Left lung (tissue), 10 donors: Measurements from ENCODE around the gene COL18A1. TPM values are rescaled to one million over a fixed set of nuclear protein-coding genes. Genes with fewer than 3 reads are reported as not detected.
A peak's percentile ranks its signal among the peaks of the same experiment; 100 is the strongest.

Experiments
- ATAC-seq: fragments of 200-7000 bp; cut with Tn5 transposase; one replicate; pipeline ENCODE4 v1.9.1; 2020; ENCODE audit warnings: moderate library complexity
- DNase-seq, 4 donors: peaks; one replicate each; pipeline ENCODE4 v3.0.0-alpha.2; 2013 to 2020
- H3K27ac ChIP-seq, 2 donors: fragments of 200-600 bp; sonication (generic) in 1 of 2; one replicate each; pipeline versions ENCODE4 v1.5.0 to v1.8.0; 2020 to 2021
- H3K27me3 ChIP-seq, 2 donors: fragments of 200-600 bp; sonication (generic) in 1 of 2; one replicate each; pipeline versions ENCODE4 v1.5.0 to v1.8.0; 2020 to 2021
- H3K36me3 ChIP-seq, 2 donors: fragments of 200-600 bp; sonication (generic) in 1 of 2; one replicate each; pipeline versions ENCODE4 v1.5.0 to v1.8.0; 2020 to 2021
- H3K4me1 ChIP-seq, 2 donors: fragments of 200-600 bp; one replicate each; pipeline ENCODE4 v1.8.0; 2021
- H3K4me3 ChIP-seq, 2 donors: fragments of 200-600 bp; sonication (generic) in 1 of 2; one replicate each; pipeline versions ENCODE4 v1.5.0 to v1.8.0; 2020 to 2021; ENCODE audit warnings: mild to moderate bottlenecking in 1 of 2
- H3K9me3 ChIP-seq, 2 donors: fragments of 200-600 bp; sonication (generic) in 1 of 2; one replicate each; pipeline versions ENCODE4 v1.5.0 to v1.8.0; 2020 to 2021
- intact Hi-C, 2 donors: fragments of 100-400 bp; cut with DNase I; formaldehyde crosslinking; loops; one replicate each; pipeline versions ENCODE4 v1.11.2 to v1.14.2; 2022
- polyA plus RNA-seq, 6 donors: library from polyadenylated mRNA; unstranded; fragments of 120-200 nt; gene quantifications; one replicate each; pipeline ENCODE4 v1.2.1, GENCODE V29; 2013; ENCODE audit not compliant: insufficient read length in 6 of 6
- total RNA-seq, 2 donors: library from RNA; stranded (reverse); fragmentation: NEBNext Ultra II Directional; extraction: Animal tissue kit (Norgen Biotek cat#: 25700); gene quantifications; one replicate each; pipeline ENCODE4 v1.2.1, GENCODE V29; 2021
- TF ChIP-seq, protein P1 (sequence below), 2 donors: fragments of 200-600 bp; sonication (generic) in 1 of 2; IDR thresholded peaks; one replicate each; pipeline versions ENCODE4 v1.5.0 to v1.8.0; 2021; ENCODE audit warnings: antibody characterized with exemption in 2 of 2
- donor health status: DM: no; HTN: yes; CAD: no.
- donor health status: DM: no; HTN: no; CAD: no.

The COL18A1 gene
- total and polyA plus RNA-seq, 8 donors, result 39.3 to 90.2 (median 64.0) TPM

DNA sequence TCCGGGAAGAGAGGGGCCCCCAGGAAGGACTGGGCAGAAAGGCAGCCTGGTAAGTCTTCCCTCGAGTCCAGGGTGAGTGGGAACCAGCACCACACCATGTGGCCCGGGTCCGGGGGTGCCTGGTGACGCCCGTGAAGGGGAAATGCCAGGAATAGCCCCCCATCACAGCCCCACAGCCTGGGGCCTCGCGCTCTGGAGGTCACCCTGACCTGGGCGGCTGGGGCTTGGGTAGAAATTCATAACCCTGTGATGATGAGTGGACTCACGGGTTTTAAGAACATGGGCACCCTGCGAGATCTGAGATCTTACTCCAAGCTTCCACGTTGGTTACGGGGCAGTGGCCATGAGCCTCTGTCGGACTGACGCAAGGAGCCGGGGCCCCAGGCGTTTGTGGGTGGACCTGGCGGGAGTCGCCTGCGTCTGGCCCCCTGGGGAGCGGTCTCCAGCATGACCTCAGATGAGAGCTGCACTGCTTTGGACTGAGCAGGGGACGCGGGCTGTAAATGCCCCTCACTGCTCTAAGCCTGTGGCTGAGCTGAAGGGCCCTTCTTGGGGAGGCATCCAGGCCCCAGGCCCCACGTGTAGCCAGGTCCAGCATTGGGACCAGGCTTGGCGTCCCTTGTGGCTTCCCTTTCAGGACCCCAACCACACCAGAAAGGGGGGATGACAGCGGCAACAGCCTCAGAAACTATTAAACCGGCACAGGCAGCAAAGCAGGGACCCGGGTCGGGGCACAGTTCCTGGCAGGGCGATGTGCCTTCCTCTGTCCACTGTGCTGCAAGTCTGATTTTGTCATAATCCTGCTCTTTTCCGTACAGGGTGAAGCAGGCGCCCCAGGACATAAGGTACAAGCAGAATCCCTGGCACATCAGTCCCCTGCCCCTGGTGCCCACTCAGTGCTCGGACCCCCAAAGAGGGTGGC, 77.3 kb downstream of the COL18A1 start:
- no peaks in the 10 kb centered on the region for H3K27me3 ChIP-seq
- peaks cover 12 to 51% of the 10 kb centered on the region in 2 donors for H3K4me1 ChIP-seq
- DNase-seq (peak in 1 of 4 donors; percentile 81), ATAC-seq (no peak)
- H3K36me3 ChIP-seq, result peaks cover 0 to 43% of the 10 kb centered on the region in 2 donors
- TF ChIP-seq, protein P1, sequence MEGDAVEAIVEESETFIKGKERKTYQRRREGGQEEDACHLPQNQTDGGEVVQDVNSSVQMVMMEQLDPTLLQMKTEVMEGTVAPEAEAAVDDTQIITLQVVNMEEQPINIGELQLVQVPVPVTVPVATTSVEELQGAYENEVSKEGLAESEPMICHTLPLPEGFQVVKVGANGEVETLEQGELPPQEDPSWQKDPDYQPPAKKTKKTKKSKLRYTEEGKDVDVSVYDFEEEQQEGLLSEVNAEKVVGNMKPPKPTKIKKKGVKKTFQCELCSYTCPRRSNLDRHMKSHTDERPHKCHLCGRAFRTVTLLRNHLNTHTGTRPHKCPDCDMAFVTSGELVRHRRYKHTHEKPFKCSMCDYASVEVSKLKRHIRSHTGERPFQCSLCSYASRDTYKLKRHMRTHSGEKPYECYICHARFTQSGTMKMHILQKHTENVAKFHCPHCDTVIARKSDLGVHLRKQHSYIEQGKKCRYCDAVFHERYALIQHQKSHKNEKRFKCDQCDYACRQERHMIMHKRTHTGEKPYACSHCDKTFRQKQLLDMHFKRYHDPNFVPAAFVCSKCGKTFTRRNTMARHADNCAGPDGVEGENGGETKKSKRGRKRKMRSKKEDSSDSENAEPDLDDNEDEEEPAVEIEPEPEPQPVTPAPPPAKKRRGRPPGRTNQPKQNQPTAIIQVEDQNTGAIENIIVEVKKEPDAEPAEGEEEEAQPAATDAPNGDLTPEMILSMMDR (IDR thresholded peaks at IDR 0.05), result no peak
- peak overlapping the region in 1 of 2 donors; percentile 18 for H3K4me3 ChIP-seq
- no peaks in the 10 kb centered on the region for H3K9me3 ChIP-seq
- intact Hi-C loops, result no loop called here
- peak overlapping the region; percentile 18 to 90 for H3K27ac ChIP-seq

DNA sequence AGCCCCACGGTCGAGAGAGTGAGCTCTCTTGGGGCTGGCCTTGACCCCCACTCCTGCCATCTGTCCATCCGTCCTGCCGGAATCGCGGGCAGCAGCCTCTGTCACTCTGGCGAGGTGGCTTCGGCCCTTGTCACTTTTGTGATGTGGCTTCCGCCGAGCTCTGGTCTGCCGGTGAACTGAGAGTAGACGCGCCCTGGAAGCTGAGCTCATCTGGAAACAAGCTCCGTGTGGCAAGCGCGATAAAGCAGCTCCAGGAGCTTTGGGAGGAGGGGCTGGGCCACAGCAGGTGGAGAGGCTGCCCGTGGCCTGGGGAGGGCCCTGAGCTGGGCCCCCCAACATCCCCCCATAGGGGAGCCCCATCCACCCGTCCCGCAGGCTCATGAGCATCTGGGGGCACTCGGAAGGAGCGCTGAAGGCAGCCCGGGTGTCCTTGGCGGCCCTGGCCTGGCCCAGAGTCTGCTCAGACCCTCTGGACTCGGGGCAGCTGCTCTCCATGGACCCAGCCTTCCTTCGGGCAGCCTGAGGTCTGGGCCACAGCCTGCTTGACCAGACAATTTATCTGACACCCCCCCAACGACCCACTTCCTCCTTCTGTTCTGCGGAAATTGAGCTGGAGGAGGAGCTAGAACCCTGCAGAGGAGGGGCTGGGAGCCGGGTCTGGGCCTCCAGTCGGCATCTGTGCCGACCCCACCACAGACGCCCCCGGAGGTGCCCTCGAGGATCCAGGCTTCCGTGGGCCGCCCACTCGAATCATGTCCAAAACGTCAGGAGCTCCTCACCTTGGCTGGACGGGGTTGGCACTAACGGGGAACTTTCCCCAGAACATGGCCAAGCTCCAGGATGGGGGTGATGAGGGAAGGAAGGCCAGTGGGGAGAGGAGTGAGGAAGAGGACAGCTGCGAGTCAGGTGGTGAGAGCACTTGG, 78.2 kb downstream of the COL18A1 start:
- Histone ChIP-seq H3K27ac (peak overlapping the region; percentile 18 to 90), H3K9me3 (no peaks in the 10 kb centered on the region), H3K4me1 (peaks cover 4 to 42% of the 10 kb centered on the region in 2 donors), H3K4me3 (peak overlapping the region in 1 of 2 donors; percentile 18), H3K36me3 (peaks cover 0 to 45% of the 10 kb centered on the region in 2 donors), H3K27me3 (no peaks in the 10 kb centered on the region)
- ATAC-seq (peak; percentile 42), DNase-seq (peak in 1 of 4 donors; percentile 86)
- TF ChIP-seq, protein P1 (IDR thresholded peaks at IDR 0.05), result no peak
- intact Hi-C loops, result no loop called here

DNA sequence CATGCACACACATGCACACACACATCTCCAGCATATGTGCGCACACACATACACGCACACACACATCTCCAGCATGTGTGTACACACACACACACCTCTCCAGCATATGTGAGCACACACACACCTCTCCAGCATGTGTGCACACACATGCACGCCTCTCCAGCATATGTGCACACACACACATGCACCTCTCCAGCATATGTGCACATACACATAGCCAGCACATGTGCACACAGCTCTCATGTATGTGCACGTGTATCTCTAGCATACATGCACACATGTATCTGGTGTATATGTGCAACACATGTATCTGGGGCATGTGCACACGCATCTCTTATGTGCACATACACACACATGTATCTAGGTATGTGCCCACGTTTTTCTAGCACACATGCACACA, 79.4 kb downstream of the COL18A1 start:
- TF ChIP-seq, protein P1 (IDR thresholded peaks at IDR 0.05), result no peak
- Histone ChIP-seq H3K27me3 (no peaks in the 10 kb centered on the region), H3K27ac (no peak overlapping the region), H3K4me1 (peaks cover 0 to 30% of the 10 kb centered on the region in 2 donors), H3K9me3 (no peaks in the 10 kb centered on the region), H3K36me3 (peaks cover 0 to 45% of the 10 kb centered on the region in 2 donors), H3K4me3 (no peak overlapping the region)
- DNase-seq, result peak in 1 of 4 donors; percentile 3
- ATAC-seq, result no peak
- intact Hi-C loops, result no loop called here

DNA sequence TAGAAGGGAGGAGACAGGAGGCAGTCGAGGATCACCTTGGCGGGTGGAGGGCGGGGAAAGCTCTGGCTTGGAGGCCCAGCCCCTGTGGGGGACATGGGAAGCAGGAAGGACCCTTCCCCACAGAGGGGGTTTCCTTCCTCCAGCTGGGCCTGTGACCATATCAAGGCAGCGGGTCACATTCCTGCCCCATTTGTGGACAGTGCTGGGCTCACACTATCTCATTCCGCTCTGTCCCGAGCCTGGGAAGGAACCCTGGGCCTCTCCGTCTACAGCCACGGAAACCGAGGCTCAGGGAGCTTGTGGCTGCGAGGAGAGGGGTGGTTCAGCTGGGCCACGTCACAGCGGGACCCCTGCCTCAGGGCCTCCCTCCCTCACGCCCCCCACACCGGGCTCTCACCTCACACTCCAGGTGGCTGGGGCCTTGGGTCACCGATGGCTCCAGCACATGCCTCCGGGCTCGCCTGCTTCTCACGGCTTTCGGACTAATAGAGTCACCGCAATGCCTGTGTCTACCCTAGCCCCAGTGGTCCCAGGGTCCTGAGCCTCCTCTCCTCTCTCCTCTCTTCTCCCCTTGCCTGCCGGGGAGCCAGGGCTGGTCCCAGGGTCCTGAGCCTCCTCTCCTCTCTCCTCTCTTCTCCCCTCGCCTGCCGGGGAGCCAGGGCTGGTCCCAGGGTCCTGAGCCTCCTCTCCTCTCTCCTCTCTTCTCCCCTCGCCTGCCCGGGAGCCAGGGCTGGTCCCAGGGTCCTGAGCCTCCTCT, 80.9 kb downstream of the COL18A1 start:
- no peak for ATAC-seq
- Histone ChIP-seq H3K36me3 (peaks cover 0 to 37% of the 10 kb centered on the region in 2 donors), H3K9me3 (no peaks in the 10 kb centered on the region), H3K27ac (no peak overlapping the region), H3K27me3 (no peaks in the 10 kb centered on the region), H3K4me3 (no peak overlapping the region), H3K4me1 (peaks cover 0 to 29% of the 10 kb centered on the region in 2 donors)
- TF ChIP-seq, protein P1 (IDR thresholded peaks at IDR 0.05), result no peak
- peak in 1 of 4 donors; percentile 74 for DNase-seq
- intact Hi-C loops, result no loop called here
